AG04449 (cell line): ENCODE measurements around the gene INSC.

Source experiments
- CTCF ChIA-PET: fragments of 350-600 bp; formaldehyde crosslinking; extraction: SDS; loops from one replicate; lab custom pipeline; 2021; ENCODE audit warnings: antibody characterized with exemption; lab: Yijun Ruan, JAX
- POLR2A ChIA-PET: fragments of 400-600, 350-600 bp; formaldehyde crosslinking; extraction: SDS; loops from one replicate; lab custom pipeline; 2020; ENCODE audit warnings: antibody characterized with exemption, inconsistent platforms; lab: Yijun Ruan, JAX
- DNase-seq: peaks from one replicate; pipeline ENCODE4 v3.0.0-alpha.2; 2010; ENCODE audit warnings: low read depth, low spot score
- H3K4me3 ChIP-seq: 2 replicates; pipeline ENCODE4 v1.5.1; 2011; ENCODE audit warnings: low read depth, mild to moderate bottlenecking, control low read depth, low read length
- TF ChIP-seq, protein P1 (sequence below): IDR thresholded peaks from one replicate; pipeline ENCODE4 v1.5.1; 2011; ENCODE audit warnings: mild to moderate bottlenecking, moderate library complexity, low read length, control low read depth, inconsistent platforms; ENCODE audit not compliant: insufficient read depth; ENCODE audit errors: missing control alignments

INSC gene

DNA sequence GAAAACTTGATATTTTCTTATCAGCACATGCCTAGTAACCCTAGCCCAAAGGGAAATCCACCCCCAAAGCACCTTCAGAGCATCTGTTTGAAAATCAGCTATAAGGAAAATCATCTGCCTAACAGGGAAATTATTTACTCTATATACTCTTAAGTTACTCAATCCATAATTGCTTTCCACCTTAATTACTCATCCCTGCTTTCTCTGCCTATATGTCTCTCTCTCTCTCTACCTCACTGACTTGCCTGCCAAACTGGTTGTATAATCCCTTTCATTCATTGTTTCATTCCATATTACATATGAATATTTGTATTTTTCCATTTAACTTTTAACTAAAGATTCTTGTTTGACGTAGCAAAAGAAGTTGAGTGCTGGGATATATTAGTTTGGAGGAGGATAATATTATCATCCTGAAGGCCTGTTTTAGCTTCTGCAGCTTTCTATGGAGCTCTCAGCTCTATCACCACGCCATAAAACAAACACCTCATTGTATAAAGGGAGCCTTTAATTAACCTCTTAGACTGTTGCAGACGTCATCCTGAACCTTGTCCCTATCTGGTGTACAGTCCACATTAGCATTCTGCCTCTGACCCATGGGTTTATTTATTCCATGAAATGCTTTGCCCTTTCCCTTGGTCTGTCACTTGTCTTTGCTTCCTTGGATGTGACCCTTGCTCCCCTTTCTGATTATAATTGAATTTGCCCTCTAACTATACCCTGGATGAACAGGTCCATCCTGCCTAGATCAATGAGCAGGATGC, 98.9 kb downstream of the INSC start:
- DNase-seq: no peak
- no peak overlapping the region for H3K4me3 ChIP-seq
- CTCF ChIA-PET: interaction anchor here (13.0 kb wide), 1 partner anchor 112 kb away, joined by 373 read pairs; no protein-coding TSS in a partner anchor
- POLR2A ChIA-PET: no interaction called here
- TF ChIP-seq, protein P1, sequence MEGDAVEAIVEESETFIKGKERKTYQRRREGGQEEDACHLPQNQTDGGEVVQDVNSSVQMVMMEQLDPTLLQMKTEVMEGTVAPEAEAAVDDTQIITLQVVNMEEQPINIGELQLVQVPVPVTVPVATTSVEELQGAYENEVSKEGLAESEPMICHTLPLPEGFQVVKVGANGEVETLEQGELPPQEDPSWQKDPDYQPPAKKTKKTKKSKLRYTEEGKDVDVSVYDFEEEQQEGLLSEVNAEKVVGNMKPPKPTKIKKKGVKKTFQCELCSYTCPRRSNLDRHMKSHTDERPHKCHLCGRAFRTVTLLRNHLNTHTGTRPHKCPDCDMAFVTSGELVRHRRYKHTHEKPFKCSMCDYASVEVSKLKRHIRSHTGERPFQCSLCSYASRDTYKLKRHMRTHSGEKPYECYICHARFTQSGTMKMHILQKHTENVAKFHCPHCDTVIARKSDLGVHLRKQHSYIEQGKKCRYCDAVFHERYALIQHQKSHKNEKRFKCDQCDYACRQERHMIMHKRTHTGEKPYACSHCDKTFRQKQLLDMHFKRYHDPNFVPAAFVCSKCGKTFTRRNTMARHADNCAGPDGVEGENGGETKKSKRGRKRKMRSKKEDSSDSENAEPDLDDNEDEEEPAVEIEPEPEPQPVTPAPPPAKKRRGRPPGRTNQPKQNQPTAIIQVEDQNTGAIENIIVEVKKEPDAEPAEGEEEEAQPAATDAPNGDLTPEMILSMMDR: no peak

DNA sequence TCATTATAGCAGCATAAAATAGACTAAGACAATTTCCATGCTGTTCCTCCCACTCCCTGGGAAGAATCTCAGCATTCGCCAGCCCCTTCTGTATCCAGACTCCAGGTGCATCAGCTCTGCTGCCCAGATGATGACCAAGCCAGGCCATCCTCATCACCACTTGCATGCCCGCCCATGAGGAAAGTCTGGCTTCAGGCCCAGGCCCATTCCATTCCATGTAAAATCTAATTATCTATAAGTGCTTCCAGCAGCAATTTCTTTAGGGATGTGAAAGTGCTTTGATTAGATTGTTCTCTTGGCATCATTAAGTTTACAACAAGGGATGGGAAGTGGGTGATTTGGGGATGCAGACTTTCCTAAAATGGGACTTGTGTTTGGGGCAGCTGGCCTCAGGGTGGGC, 100.3 kb downstream of the INSC start:
- TF ChIP-seq, protein P1: no peak
- DNase-seq: no peak
- ChIA-PET POLR2A (no interaction called here), CTCF (interaction anchor here (1.1 to 2.4 kb wide), 4 partner anchors 8 to 306 kb away, joined by 3 to 7 read pairs (median 6); no protein-coding TSS in a partner anchor)
- H3K4me3 ChIP-seq: no peak overlapping the region

DNA sequence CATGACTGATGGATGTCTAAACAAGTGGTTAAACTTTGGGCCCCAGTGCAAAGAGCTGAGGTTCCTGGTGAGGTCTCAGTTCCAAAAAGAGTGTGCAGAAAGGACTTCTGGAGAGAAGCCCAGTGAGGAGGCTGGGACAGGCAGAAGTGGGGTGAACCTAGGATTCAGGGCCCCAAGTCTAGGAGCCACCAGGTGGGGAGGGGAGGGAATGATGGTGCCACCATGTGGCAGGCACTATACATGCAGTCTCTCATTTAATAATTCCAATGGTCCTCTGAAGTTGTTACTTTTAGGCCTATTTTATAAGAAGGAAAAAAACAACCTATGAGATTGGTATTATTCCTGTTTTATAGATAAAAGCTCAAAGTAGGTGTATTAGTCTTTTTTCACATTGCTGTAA, 102.0 kb downstream of the INSC start:
- no peak for DNase-seq
- no peak overlapping the region for H3K4me3 ChIP-seq
- ChIA-PET POLR2A (no interaction called here), CTCF (interaction anchor here (0.9 to 3.0 kb wide), 7 partner anchors 9 to 308 kb away, joined by 3 to 7 read pairs (median 5); no protein-coding TSS in a partner anchor)
- TF ChIP-seq, protein P1: peak; percentile 36

DNA sequence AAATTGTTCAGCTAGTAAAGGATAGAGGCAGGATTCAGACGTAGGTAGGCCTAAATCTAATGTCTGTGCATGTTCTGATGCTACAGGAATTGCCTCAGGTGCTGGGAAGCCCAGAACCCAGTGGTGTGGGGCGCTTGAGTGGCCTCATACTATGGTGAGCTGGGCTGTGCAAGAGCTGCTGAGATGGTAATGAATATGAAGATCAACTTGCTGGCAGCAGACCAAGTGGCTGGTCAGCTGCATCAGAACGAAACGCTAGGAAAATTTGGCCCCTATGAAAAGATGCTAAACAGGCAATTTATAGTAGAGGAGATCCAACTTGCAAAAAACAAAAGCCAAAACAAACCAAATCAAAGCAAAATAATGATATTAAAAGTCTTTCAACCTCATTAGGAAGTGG, 102.7 kb downstream of the INSC start:
- no peak for DNase-seq
- CTCF ChIA-PET: interaction anchor here (1.0 to 3.0 kb wide), 4 partner anchors 9 to 309 kb away, joined by 3 to 7 read pairs (median 4); no protein-coding TSS in a partner anchor
- TF ChIP-seq, protein P1: no peak
- POLR2A ChIA-PET: no interaction called here
- H3K4me3 ChIP-seq: no peak overlapping the region

DNA sequence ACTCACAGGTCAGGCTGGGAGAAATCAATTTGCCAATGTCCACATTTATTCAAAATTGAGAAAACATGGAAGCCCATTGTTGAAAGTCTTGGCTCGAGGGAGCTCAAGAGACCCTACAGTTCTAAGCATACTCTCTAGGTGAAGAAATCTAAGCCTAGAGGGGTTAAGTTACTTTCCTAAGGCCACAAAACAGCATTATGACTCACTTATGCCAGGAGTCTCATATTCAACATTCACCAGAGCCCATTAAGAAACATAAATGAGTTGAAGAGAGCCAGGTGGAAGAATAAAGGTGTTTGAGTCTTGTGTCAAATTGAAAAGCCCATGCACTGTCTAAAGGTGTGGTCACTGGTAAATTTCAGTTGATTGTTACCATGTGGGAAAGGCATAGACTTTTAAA, 108.1 kb downstream of the INSC start:
- CTCF ChIA-PET: no interaction called here
- no peak overlapping the region for H3K4me3 ChIP-seq
- POLR2A ChIA-PET: no interaction called here
- TF ChIP-seq, protein P1: no peak
- no peak for DNase-seq

DNA sequence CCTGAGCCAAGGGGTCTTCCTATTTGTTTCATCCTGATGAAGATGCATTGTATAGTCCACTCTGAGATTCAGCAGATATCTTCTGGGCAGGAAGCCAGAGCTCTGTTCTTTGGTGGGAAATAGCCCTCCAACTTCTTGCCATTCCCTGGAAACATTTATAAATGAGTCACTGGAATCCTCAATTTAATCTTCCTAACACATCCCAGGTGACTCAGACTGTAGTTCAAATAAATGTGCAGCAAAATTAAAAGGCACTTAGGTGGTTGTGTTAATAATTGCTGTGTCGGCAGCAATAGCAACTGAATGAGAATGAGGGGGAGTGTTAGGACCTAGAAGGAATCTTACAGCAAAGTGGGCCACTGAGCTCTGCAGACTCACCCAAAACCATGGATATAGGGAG, 108.6 kb downstream of the INSC start:
- TF ChIP-seq, protein P1: no peak
- no peak overlapping the region for H3K4me3 ChIP-seq
- CTCF ChIA-PET: interaction anchor here (1.7 kb wide), 1 partner anchor 122 kb away, joined by 6 read pairs; no protein-coding TSS in a partner anchor
- no peak for DNase-seq
- POLR2A ChIA-PET: no interaction called here
